ENCODE measurements around the gene BUB1.

DNA sequence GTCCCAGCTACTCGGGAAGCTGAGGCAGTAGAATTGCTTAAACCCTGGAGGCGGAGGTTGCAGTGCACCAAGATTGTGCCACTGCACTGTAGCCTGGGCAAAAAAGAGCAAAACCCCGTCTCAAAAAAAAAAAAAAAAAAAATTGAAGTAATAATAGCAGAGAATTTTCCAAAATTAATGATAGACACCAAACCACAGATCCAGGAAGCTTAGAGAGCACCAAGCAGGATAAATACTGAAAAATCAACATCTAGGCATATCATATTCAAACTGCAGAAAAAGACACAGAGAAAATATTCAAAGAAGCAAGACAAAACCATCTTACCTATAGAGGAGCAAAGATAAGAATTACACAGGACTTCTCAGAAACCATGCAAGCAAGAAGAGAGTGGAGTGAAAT lies 33.5 kb downstream of the BUB1 start:
- no peak for TF ChIP-seq EZH2 (IDR thresholded peaks at IDR 0.05; ENCODE audit: borderline replicate concordance, low read length)
- TF ChIP-seq, protein P1, sequence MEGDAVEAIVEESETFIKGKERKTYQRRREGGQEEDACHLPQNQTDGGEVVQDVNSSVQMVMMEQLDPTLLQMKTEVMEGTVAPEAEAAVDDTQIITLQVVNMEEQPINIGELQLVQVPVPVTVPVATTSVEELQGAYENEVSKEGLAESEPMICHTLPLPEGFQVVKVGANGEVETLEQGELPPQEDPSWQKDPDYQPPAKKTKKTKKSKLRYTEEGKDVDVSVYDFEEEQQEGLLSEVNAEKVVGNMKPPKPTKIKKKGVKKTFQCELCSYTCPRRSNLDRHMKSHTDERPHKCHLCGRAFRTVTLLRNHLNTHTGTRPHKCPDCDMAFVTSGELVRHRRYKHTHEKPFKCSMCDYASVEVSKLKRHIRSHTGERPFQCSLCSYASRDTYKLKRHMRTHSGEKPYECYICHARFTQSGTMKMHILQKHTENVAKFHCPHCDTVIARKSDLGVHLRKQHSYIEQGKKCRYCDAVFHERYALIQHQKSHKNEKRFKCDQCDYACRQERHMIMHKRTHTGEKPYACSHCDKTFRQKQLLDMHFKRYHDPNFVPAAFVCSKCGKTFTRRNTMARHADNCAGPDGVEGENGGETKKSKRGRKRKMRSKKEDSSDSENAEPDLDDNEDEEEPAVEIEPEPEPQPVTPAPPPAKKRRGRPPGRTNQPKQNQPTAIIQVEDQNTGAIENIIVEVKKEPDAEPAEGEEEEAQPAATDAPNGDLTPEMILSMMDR (conservative IDR thresholded peaks at IDR 0.05 in 1 of 2, IDR thresholded peaks at IDR 0.05 in 1 of 2; ENCODE audit: extremely low read depth in 1 of 2, insufficient read depth in 1 of 2, low read depth in 1 of 2, low read length in 2 of 2) = no peak

Measured in mammary epithelial cell (primary cell).